BE2C (cell line): ENCODE data around the gene VOPP1.

ENCODE experiments used
- DNase-seq: peaks from one replicate; pipeline ENCODE4 v3.0.0-alpha.2; 2020
- H3K27me3 ChIP-seq: fragments of 250-450 bp; sonication (Bioruptor Pico); 2 replicates; pipeline ENCODE4 v1.5.1; 2020; ENCODE audit warnings: mild to moderate bottlenecking
- H3K36me3 ChIP-seq: fragments of 250-450 bp; sonication (Bioruptor Pico); 2 replicates; pipeline ENCODE4 v1.5.1; 2020; ENCODE audit warnings: mild to moderate bottlenecking
- H3K4me1 ChIP-seq: fragments of 250-450 bp; sonication (Bioruptor Pico); 2 replicates; pipeline ENCODE4 v1.5.1; 2020
- H3K4me3 ChIP-seq: 2 replicates; pipeline ENCODE4 v1.5.1; 2011; ENCODE audit warnings: low read depth, low read length
- H3K9me3 ChIP-seq: fragments of 250-450 bp; sonication (Bioruptor Pico); 2 replicates; pipeline ENCODE4 v1.5.1; 2020
- CTCF ChIP-seq: IDR thresholded peaks from 2 replicates; pipeline ENCODE4 v1.5.1; 2012; ENCODE audit warnings: mild to moderate bottlenecking, low read depth, low read length

VOPP1 gene

GRCh38 chr7:55595511-55595910 lies 23.2 kb upstream of the VOPP1 start:
- H3K4me1 ChIP-seq, result no peaks in the 10 kb centered on the region
- TF ChIP-seq CTCF, result no peak
- no peak overlapping the region for H3K4me3 ChIP-seq
- no peaks in the 10 kb centered on the region for H3K9me3 ChIP-seq
- H3K36me3 ChIP-seq, result no peaks in the 10 kb centered on the region
- DNase-seq, result no peak
- H3K27me3 ChIP-seq, result peaks cover 4% of the 10 kb centered on the region

- no peak for TF ChIP-seq CTCF
These were observed 22.6 kb upstream of the VOPP1 start for GRCh38 chr7:55594870-55595269.

GRCh38 chr7:55594414-55594813 lies 22.1 kb upstream of the VOPP1 start:
- Histone ChIP-seq H3K9me3 (no peaks in the 10 kb centered on the region), H3K4me3 (no peak overlapping the region), H3K4me1 (no peaks in the 10 kb centered on the region), H3K36me3 (no peaks in the 10 kb centered on the region), H3K27me3 (no peaks in the 10 kb centered on the region)
- TF ChIP-seq CTCF, result no peak
- DNase-seq, result no peak

More at GRCh38 chr7:55594870-55595269, 22.6 kb upstream of the VOPP1 start:
- DNase-seq, result no peak
- no peaks in the 10 kb centered on the region for H3K27me3 ChIP-seq
- no peaks in the 10 kb centered on the region for H3K9me3 ChIP-seq
- no peaks in the 10 kb centered on the region for H3K36me3 ChIP-seq
- no peaks in the 10 kb centered on the region for H3K4me1 ChIP-seq
- H3K4me3 ChIP-seq, result no peak overlapping the region

GRCh38 chr7:55593515-55594318 lies 21.4 kb upstream of the VOPP1 start:
- no peaks in the 10 kb centered on the region for H3K36me3 ChIP-seq
- TF ChIP-seq CTCF, result peak; percentile 86
- H3K27me3 ChIP-seq, result no peaks in the 10 kb centered on the region
- no peaks in the 10 kb centered on the region for H3K9me3 ChIP-seq
- H3K4me1 ChIP-seq, result no peaks in the 10 kb centered on the region
- peak; percentile 83 for DNase-seq
- no peak overlapping the region for H3K4me3 ChIP-seq

- Histone ChIP-seq H3K4me3 (no peak overlapping the region), H3K36me3 (no peaks in the 10 kb centered on the region), H3K9me3 (no peaks in the 10 kb centered on the region), H3K27me3 (no peaks in the 10 kb centered on the region), H3K4me1 (no peaks in the 10 kb centered on the region)
- TF ChIP-seq CTCF, result no peak
- no peak for DNase-seq
These were observed 20.8 kb upstream of the VOPP1 start for GRCh38 chr7:55593172-55593514.

GRCh38 chr7:55592492-55592891 lies 20.2 kb upstream of the VOPP1 start:
- Histone ChIP-seq H3K36me3 (no peaks in the 10 kb centered on the region), H3K27me3 (no peaks in the 10 kb centered on the region), H3K9me3 (no peaks in the 10 kb centered on the region), H3K4me3 (no peak overlapping the region), H3K4me1 (no peaks in the 10 kb centered on the region)
- no peak for TF ChIP-seq CTCF
- DNase-seq, result no peak
